Frontal cortex (tissue), 4 donors: ENCODE data around the gene PLGRKT. TPM values are rescaled to one million over a fixed set of nuclear protein-coding genes. Genes with fewer than 3 reads are reported as not detected.
A peak's percentile ranks its signal among the peaks of the same experiment; 100 is the strongest.
"Not testable (repeated sequence)": the region's sequence is repeated elsewhere in the genome, so short reads cannot be mapped to it uniquely, and the experiment has no call there.

ENCODE experiments used
- DNase-seq, 2 donors: peaks; one replicate each; pipeline ENCODE4 v3.0.0; 2012; ENCODE audit warnings: low spot score in 2 of 2
- FAIRE-seq: peaks from 2 replicates; lab custom pipeline; 2012; peaks lifted over from hg19 to GRCh38; lab: Jason Lieb, UNC
- total RNA-seq: library from RNA; depleted of rRNA; stranded (reverse); fragments of >200 nt; gene quantifications from one replicate; pipeline ENCODE4 v1.2.3, GENCODE V29; 2014
- donor health status: control.
- donor health status: control.
- donor health status: control.

The PLGRKT gene, protein sequence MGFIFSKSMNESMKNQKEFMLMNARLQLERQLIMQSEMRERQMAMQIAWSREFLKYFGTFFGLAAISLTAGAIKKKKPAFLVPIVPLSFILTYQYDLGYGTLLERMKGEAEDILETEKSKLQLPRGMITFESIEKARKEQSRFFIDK
- 23.2 TPM for total RNA-seq

DNA sequence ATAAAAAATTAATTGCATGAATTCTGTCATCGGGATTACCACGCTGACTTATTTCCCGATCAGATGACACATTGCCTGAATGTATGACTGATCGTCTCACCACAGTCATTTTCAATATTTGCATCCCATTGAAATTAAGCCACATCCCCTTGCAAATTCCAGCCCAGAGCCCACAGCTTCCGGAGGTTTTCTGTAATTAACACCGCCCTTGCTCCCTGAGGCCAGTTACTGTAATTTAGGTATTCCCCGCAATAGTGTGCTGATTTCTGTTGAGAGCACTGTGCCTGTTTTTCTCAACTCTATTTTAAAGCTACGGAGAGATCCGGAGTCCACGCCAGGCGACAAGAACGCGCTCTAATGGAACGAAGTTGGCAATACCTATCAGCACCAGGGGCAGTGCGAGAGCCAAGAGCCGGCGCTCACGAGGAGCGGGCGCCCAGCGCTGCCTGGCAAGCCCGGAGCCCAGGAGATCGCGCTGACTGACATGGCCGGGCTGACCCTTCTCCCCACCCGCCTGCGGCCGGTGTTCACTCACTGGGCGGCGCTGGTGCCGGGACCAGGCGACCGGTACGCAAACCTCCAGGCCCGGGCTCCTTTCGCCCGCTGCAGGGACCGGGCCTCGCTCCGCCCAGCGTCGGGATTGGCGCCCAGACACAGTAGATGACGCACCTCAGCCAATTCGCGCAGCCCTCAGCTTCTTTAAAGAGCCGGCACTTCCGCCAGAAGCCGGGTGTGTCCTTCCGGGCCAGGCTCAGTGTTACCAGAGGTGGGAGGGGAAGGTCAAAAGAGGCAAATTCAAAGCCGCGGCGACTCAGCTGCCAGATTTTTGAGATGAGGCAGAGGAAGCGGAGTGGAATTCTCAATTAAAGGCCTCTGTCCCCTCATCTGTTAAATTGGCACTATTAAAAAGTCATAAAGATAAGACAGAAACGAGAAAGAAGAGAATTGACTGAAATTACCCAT, at the start of gene PLGRKT:
TSS of gene PLGRKT (minus strand) at position 672 of the 963 bp plus-strand sequence. CDS start 5,948 bp downstream, outside the sequence.
- DNase-seq (peak; percentile 84 to 86), FAIRE-seq (peak; percentile 60)

DNA sequence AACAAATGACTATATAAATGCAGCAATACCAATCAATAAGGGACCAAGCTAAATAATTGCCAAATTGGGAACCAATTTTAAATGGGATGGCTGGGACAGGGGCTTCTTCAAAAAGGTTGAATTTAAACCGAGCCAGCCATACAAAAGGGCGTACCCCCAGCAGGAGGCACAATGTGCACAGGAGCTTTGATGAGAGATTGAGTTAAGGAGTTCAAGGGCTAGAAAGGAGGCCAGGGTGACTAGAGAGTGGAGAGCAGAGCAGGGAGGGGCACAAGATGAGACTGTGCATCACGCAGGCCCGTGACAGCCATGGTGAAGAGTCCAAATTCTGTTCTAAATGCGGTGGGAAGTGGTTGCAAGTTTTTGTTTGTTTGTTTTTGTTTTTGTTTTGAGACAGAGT, 49.3 kb upstream of the PLGRKT start:
- FAIRE-seq (no peak), DNase-seq (no peak)

DNA sequence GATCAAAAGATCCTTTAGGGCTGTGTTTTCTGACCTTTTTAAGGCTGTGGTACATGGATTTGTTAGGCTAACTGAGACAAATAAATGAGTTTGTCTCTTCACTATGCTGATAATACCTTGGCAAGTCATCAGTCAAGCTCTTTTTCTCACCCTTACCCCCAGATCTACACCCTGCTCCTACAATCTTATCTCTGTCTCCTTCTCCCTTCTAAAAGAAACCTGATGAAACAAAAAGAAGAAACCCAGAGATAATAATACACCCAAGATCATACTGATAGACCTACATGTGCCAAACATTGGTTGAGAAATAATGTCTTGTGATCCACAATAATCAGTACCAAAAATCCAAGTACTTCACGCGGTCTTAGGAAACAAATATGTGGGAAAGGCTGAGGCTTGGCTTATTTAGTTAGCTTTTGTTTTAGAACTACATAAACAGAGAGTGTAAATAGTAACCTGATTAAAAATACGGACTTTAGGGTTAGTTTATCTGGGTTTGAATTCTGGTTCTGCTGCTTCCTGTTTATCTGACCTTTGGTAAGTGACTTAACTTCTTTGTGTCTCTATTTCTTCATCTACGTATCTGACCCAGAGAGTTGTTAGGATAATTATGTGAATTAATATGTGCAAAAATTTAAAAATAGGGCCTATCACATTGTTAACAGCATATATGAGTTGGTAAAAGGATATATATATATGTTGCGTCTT, 47.8 kb upstream of the PLGRKT start:
- DNase-seq (no peak), FAIRE-seq (no peak)

DNA sequence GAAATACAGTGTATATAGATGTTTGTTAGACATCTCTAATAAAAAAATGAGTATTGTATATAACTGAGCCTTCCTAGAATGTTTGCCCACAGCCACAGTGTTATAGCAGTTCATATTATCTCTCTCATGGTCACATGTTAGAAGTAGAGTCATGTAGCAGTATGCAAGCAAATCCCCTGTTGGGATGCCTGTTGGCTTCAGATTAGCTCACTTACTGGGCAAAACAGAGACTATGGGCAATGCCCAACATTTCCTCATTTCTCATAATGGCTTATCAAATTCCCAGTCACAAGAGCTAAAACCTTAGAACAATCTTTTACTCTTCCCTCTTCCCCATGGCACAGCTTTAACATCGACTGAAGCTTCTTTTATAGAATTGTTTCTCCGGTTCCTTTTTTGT, 45.6 kb upstream of the PLGRKT start:
- DNase-seq (no peak), FAIRE-seq (no peak)

GRCh38 chr9:5482194-5482593, 44.5 kb upstream of the PLGRKT start:
- no peak for FAIRE-seq

GRCh38 chr9:5481322-5482040, 43.8 kb upstream of the PLGRKT start:
- no peak for DNase-seq
- no peak for FAIRE-seq

More at GRCh38 chr9:5482194-5482593, 44.5 kb upstream of the PLGRKT start:
- no peak for DNase-seq

DNA sequence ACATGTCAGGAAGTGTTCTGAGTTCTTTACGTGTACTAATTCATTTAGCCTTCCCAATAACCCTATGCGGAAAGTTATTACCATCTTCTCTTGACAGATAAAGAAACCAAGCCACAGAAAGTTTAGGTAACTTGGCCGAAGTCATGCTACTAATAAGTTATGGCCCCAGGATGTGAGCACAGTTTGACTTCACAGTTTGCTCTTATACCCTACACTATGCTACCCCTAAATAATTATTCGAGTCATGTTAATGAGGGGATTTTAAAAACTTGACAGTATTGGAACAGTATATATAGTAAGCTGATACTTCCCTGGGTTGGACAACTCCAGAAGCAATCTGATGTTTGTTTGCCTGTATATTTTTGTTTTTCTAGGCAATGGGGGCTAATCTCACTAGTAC, 43.2 kb upstream of the PLGRKT start:
- FAIRE-seq (no peak), DNase-seq (no peak)

- DNase-seq (no peak), FAIRE-seq (no peak)
These were observed 42.4 kb upstream of the PLGRKT start for GRCh38 chr9:5479994-5480694.

DNA sequence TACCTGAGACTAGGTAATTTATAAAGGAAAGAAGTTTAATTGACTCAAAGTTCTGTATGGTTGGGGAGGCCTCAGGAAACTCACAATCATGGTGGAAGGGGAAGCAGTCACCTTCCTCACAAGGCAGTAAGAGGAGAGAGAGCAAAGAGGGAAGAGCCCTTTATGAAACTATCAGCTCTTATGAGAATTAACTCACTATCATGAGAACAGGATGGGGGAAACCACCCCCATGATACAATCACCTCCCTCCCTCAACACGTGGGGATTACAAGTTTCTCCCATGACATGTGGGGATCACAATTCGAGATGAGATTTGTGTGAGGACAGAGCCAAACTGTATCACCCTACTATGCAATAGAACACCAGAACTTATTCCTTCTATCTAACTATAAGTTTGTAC, 40.5 kb upstream of the PLGRKT start:
- DNase-seq, result no peak
- FAIRE-seq, result no peak

GRCh38 chr9:5475611-5476010, 37.9 kb upstream of the PLGRKT start:
- not testable (repeated sequence) for FAIRE-seq, DNase-seq

GRCh38 chr9:5470816-5471215, 33.1 kb upstream of the PLGRKT start:
- FAIRE-seq, result no peak
- no peak for DNase-seq

DNA sequence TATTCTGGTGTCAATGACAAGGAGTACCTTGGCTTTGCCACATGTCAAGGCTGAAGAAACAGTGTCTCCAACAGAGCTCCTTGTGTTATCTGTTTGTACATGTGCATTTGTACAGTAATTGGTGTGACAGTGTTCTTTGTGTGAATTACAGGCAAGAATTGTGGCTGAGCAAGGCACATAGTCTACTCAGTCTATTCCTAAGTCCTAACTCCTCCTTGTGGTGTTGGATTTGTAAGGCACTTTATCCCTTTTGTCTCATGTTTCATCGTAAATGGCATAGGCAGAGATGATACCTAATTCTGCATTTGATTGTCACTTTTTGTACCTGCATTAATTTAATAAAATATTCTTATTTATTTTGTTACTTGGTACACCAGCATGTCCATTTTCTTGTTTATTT, 32.4 kb upstream of the PLGRKT start:
- DNase-seq (no peak), FAIRE-seq (no peak)

DNA sequence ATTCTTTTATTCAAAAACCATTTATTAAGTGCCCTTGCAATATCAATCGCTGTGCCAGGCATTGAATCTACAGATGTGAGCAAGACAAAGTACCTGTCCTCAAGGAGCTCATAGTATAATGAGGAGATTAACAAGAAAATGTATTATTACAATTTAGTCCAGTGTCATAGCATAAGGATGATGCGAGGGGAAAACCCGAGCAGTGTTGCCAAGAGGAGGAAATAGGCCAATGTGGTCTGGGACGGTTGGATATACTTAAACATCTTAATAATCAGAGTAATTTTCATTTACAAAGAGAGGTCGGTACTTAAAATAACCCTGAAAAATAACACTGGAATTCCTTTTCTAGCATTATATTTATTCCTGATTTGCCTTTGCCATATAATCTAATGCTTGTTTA, 31.1 kb upstream of the PLGRKT start:
- DNase-seq (no peak), FAIRE-seq (no peak)

DNA sequence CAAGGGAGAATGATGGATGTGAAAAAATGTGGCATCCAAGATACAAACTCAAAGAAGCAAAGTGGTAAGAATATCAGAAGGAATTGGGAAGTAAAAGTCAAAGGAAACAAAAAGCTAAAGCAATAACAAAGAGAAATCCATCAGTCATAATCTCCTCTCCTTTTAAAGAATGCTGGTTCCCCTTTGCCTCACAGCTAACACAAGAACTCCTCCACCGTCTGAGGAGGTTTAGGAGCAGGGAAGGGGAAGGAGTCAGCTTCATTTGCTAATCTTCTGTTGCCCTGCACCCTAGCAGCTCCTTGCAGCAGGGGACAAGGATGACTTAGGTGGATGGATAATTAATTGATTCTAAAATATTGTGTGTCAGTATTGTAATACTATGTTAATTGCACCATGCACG, 29.0 kb upstream of the PLGRKT start:
- FAIRE-seq, result no peak
- no peak for DNase-seq

- no peak for DNase-seq
- FAIRE-seq, result no peak
These were observed 28.3 kb upstream of the PLGRKT start for GRCh38 chr9:5466005-5466404.

GRCh38 chr9:5464831-5465330, 27.2 kb upstream of the PLGRKT start:
- FAIRE-seq, DNase-seq: not testable (repeated sequence)

- DNase-seq (no peak), FAIRE-seq (no peak)
These were observed 22.4 kb upstream of the PLGRKT start for GRCh38 chr9:5460157-5460556.

- DNase-seq (no peak), FAIRE-seq (no peak)
These were observed 21.6 kb upstream of the PLGRKT start for GRCh38 chr9:5459289-5459829.

- DNase-seq (no peak), FAIRE-seq (no peak)
These were observed 17.5 kb upstream of the PLGRKT start for GRCh38 chr9:5455181-5455580.
